Measurements from ENCODE around the gene FZD10.

- TF ChIP-seq POLR2A (IDR thresholded peaks at IDR 0.05; ENCODE audit: low read depth, low read length) (no peak), CTCF (conservative IDR thresholded peaks at IDR 0.05; ENCODE audit: low read depth, low read length) (no peak), RCOR1 (IDR thresholded peaks at IDR 0.05; ENCODE audit: insufficient replicate concordance, low read length) (no peak), ELK1 (IDR thresholded peaks at IDR 0.05; ENCODE audit: borderline replicate concordance, low read depth, low read length) (no peak), RAD21 (IDR thresholded peaks at IDR 0.05; ENCODE audit: low read length) (no peak), MXI1 (IDR thresholded peaks at IDR 0.05; ENCODE audit: borderline replicate concordance, low read depth, low read length) (no peak), FOS (IDR thresholded peaks at IDR 0.05; ENCODE audit: low read depth, low read length) (no peak), SMC3 (IDR thresholded peaks at IDR 0.05; ENCODE audit: low read depth, low read length) (no peak), RFX5 (IDR thresholded peaks at IDR 0.05; ENCODE audit: low read depth, low read length) (no peak), CHD1 (IDR thresholded peaks at IDR 0.05; ENCODE audit: low read depth, low read length) (no peak), CEBPB (IDR thresholded peaks at IDR 0.05; ENCODE audit: low read depth, low read length) (no peak)
These were observed 31.2 kb upstream of the FZD10 start for GRCh38 chr12:130131025-130131424.

All from IMR-90 (cell line).